AG09309 (cell line): ENCODE results near the gene LDLRAD3.

Experiments
- DNase-seq: peaks from one replicate; pipeline ENCODE4 v3.0.0-alpha.2; 2010; ENCODE audit warnings: low read depth
- H3K4me3 ChIP-seq: 2 replicates; pipeline ENCODE4 v1.5.1; 2011; ENCODE audit warnings: mild to moderate bottlenecking, low read depth, low read length, moderate library complexity; ENCODE audit not compliant: control insufficient read depth
- TF ChIP-seq, protein P1 (sequence below): IDR thresholded peaks from 2 replicates; pipeline ENCODE4 v1.5.1; 2011; ENCODE audit warnings: mild to moderate bottlenecking, low read depth, low read length, inconsistent platforms; ENCODE audit not compliant: insufficient read depth, control insufficient read depth; ENCODE audit errors: missing control alignments

The LDLRAD3 gene

DNA sequence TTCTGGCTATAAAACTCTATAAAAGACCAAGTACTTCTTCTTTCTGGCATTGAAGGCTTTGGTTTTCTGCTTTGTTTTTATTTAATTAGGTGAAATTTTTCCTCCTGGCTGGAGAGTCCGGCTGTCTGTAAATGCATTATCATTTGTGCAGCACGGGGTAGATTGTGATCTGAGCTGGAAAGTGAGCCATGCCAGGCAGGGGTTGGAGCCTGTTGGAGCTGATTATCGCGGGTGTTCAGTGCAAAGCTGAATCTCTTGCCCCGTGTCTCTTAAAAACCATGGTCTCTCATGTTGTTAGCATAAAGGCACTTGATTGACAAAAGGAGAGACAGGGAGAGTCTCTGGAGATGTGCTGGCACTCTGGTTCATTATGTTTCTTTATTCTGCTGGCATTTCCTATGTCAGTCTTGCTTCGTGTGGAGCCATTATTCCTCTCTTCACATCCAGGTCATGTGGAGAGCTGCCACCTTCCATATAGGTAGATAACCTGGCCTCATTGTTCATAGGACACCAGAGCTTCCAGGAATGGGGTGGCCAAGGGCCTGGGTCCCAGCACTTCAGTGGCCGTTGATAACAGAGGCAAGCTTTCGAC lies 75.2 kb downstream of the LDLRAD3 start:
- no peak overlapping the region for H3K4me3 ChIP-seq
- no peak for DNase-seq
- TF ChIP-seq, protein P1, sequence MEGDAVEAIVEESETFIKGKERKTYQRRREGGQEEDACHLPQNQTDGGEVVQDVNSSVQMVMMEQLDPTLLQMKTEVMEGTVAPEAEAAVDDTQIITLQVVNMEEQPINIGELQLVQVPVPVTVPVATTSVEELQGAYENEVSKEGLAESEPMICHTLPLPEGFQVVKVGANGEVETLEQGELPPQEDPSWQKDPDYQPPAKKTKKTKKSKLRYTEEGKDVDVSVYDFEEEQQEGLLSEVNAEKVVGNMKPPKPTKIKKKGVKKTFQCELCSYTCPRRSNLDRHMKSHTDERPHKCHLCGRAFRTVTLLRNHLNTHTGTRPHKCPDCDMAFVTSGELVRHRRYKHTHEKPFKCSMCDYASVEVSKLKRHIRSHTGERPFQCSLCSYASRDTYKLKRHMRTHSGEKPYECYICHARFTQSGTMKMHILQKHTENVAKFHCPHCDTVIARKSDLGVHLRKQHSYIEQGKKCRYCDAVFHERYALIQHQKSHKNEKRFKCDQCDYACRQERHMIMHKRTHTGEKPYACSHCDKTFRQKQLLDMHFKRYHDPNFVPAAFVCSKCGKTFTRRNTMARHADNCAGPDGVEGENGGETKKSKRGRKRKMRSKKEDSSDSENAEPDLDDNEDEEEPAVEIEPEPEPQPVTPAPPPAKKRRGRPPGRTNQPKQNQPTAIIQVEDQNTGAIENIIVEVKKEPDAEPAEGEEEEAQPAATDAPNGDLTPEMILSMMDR: no peak

- TF ChIP-seq, protein P1: no peak
- no peak for DNase-seq
- no peak overlapping the region for H3K4me3 ChIP-seq
Measured at GRCh38 chr11:36019722-36020121, 75.9 kb downstream of the LDLRAD3 start.

DNA sequence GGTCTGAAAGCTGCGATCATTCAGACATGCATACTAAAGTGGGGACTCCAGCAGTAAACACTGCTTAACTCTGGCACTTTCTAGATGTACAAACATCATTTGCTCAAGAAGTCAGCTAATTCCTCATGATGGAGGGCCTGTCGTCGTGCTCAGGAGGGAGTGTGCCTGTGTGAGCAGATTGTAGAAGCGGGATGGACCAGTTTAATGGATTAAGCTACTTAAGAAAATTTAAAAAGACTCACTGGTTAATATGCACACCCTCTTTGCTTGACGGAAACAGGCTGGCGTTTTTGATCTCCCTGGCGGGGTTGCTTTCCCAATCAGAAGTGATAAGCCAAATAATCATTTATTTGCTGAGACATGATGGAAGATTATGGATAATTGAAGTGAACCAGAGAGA lies 79.0 kb downstream of the LDLRAD3 start:
- no peak overlapping the region for H3K4me3 ChIP-seq
- DNase-seq: no peak
- TF ChIP-seq, protein P1: no peak

- TF ChIP-seq, protein P1: no peak
- DNase-seq: no peak
- no peak overlapping the region for H3K4me3 ChIP-seq
Measured at GRCh38 chr11:36023922-36024321, 80.1 kb downstream of the LDLRAD3 start.

GRCh38 chr11:36024716-36025115 lies 80.9 kb downstream of the LDLRAD3 start:
- H3K4me3 ChIP-seq: no peak overlapping the region
- no peak for DNase-seq
- TF ChIP-seq, protein P1: no peak

DNA sequence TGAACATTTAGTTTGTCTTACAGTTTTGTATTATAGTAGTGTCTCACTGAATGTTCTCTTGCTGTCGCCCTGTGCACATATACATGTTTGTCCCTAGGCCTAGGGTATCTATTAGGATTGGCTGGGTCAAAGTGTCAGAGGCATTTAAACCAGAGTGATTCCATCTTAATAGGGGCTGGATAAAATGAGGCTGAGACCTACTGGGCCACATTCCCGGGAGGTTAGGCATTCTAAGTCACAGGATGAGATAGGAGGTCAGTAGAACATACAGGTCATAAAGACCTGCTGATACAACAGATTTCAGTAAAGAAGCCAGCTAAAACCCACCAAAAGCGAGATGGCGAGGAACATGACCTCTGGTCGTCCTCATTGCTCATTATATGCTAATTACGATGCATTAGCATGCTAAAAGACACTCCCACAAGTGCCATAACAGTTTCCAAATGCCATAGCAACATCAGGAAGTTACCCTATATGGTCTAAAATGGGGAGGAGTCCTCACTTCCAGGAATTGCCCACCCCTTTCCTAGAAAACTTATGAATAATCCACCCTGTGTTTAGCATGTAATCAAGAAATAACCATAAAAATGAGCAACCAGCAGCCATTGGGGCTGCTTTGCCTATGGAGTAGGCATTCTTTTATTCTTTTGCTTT lies 82.6 kb downstream of the LDLRAD3 start:
- TF ChIP-seq, protein P1: no peak
- no peak overlapping the region for H3K4me3 ChIP-seq
- no peak for DNase-seq
